NCI-H1694 (cell line): Measurements from ENCODE around the gene PLXDC1.
A peak's percentile ranks its signal among the peaks of the same experiment; 100 is the strongest.

Experiments
- DNase-seq: peaks from one replicate; lab custom pipeline; 2025; lab: John Stamatoyannopoulos, UW

PLXDC1 gene

DNA sequence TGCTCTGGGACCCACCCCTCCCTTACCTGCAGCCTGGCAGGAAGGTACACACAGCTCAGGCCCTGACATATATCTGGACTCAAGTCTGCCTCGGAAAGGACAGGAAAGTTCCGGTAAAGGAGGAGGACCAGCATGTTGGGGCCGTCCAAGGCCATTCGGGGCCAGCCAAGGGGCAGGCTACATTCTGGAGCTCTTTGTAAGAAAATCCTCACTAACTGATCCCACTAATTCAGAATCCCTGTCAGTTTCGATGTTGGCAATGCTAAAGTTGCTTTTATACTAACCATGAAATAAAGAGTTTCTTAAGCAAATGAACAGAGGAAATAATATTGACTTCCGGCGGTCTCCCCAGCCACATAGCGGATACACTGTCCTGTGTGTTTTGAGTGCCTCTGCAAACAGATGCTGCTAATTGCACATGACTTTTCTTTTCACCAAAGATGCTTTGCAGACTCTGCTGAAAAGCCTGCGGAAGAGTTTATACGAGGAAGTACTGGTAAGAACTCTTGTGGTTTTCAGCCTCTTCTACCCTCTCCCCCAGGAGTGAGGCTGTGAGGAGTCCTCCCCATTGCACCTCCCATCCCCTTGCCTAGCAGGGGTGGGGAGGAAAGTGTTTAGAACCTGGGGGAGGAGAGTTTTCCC, 54.8 kb downstream of the PLXDC1 start:
- DNase-seq: no peak

- no peak for DNase-seq
These were observed 56.1 kb downstream of the PLXDC1 start for GRCh38 chr17:39095309-39095686.

DNA sequence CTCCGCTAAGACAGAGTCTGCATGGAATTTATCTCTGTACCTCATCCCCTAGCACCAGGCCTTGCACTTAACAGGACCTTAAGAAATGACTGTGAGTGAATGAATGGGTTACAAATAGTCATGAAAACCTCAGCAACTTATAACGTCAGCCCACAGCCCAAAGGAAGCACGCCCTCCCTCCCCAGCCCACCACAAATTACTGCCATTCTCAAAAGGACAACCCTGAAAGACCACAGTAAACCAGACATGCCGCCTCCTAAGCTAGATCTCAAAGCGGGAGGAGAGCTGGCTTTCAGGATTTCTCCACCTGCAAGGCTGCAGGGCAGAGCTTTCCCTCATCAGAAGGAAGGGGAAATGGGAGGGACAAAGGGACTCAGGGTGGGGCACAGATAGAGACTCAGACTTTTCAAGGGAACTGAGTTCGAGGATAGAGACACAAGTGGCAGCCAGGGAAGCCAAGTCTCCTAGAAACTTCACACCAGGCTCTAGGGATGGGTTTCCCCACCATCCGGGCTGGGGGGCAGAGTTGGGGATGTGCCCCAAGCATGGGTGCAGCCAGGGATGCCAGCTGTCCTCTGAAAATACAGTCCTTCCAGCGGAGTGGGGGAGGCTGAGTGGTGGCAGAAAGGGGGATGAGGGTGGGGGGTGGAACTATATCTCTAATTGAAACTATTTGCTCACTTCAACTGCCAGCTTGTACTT, 56.7 kb downstream of the PLXDC1 start:
- DNase-seq: no peak

GRCh38 chr17:39092692-39093230, 58.7 kb downstream of the PLXDC1 start:
- DNase-seq: no peak

DNA sequence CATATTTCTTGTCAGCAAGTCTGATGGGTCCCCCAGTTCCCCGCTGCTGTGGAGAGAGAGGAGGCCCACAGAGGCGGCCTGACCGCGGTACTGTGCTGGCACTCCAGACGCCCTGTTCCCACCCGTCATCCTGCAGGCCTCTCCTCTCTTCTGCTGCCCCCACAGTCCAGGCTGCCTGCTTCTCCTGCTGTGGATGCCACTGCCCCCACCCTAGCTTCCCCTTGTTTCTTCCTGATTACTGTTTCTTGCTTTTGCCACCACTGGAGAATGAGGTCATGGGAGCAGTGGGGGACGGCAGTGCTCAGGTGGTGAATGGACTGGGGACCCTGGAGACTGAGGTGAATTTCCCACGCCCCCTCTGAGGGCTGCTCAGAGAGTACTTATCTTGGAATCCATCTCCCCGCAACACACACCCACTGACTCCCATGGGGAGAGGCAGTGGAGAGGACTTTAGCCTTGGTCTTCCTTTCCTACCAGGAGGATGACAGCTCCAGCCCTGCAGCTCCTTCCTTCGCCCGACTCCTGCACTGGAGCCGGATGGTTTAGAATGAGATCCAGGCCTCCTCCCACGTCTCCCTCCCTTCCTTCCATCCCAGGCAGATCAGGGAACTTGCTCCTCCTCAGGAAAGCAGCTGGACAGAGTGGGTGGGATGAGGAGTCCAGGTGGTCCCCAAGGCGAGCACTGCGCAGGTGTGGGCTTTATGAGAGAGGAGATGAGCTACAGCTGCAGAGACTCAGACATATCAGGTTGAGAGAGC, 60.4 kb downstream of the PLXDC1 start:
- DNase-seq: no peak

DNA sequence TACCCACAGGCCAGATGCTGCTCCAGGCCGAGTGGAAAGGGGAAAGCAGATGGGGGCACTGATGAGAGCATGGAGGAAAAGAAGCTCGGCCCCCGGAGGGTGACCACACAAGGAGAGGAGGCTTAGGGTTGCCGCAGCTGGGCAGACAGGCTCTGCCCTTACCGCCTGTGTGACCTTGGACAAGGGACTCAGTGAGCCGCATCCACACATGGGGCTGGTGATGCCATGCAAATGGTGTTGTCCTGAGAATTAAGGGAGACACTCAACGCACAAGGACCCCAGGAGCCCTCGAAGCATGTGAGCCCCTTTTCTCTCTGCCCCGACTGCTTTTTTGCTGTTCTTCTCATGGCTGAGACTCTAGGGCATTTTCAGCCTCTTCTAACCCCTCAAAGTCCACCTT, 61.0 kb downstream of the PLXDC1 start:
- no peak for DNase-seq

DNA sequence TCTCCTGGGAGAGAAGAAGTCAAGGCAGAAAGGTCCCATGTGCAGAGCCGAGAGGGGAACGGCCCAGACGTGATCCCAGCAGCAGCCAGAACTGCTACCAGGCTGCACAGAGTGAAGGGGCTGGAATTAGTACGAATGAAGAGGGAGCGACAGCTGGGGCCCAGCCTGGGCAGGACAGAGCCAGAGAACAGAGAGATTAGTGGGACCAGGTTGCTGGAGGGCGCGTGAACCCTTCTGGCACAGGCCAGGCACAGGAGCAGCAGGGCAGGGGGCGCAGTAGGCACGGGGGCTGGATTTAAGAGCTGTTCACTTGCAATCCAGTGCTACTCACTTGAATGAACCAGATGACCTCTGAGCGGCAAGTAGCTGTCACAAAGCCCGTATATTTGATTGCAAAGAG, 66.9 kb downstream of the PLXDC1 start:
- no peak for DNase-seq

- DNase-seq: no peak
These were observed 68.2 kb downstream of the PLXDC1 start for GRCh38 chr17:39083270-39083669.

- no peak for DNase-seq
These were observed 69.0 kb downstream of the PLXDC1 start for GRCh38 chr17:39082482-39082881.

- DNase-seq: no peak
These were observed 69.6 kb downstream of the PLXDC1 start for GRCh38 chr17:39081851-39082250.

GRCh38 chr17:39080421-39081078, 70.9 kb downstream of the PLXDC1 start:
- DNase-seq: peak; percentile 24

- no peak for DNase-seq
These were observed 71.6 kb downstream of the PLXDC1 start for GRCh38 chr17:39079836-39080235.

GRCh38 chr17:39077866-39078265, 73.6 kb downstream of the PLXDC1 start:
- DNase-seq: no peak

- DNase-seq: no peak
These were observed 74.2 kb downstream of the PLXDC1 start for GRCh38 chr17:39077252-39077651.

DNA sequence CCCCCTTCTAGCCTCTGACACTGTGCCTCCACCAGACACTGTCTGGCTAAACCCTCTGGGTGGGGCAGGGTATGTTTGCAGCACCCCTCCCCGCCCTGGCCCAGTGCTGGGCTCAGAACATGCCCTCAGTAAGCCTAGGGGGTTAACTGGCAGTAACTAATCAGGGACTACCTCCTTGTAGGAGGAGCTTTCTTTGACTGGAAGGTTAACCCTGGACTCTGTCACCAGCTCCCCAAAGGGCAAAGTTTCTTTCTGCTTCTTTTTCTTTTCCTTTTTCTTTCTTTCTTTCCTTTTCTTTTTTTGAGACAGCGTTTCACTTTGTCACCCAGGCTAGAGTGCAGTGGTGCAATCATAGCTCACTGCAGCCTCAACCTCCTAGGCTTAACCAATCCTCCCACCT, 76.8 kb downstream of the PLXDC1 start:
- DNase-seq: no peak

- no peak for DNase-seq
These were observed 77.5 kb downstream of the PLXDC1 start for GRCh38 chr17:39073916-39074315.

GRCh38 chr17:39073353-39073752, 78.1 kb downstream of the PLXDC1 start:
- no peak for DNase-seq

- DNase-seq: no peak
These were observed 79.9 kb downstream of the PLXDC1 start for GRCh38 chr17:39071573-39071972.

DNA sequence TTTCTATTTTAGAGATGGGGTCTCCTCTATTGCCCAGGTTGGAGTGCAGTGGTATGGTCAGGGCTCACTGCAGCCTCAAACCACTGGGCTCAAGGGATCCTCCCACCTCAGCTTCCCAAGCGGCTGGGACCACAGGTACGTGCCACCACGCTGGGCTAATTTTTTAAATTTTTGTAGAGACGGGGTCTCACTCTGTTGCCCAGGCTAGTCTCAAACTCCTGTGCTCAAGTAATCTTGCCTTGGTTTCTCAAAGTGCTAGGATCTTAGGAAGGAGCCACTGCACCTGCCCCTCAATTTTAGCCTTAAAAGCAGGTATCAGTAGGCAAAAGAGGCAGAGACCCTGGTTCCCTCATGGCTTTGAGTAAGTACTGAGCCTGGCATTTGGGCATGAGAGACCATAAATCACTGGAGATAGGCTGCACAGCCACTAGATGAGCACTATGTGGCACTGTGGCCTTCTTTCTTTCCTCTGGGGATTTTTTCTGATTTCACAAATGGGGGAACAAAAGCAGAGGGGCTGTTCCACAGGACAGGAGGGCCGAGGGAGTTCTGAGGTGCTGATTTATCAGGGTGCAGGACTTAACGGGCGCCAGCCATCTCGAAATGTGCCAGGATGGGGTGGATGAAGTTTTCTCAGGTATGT, 82.2 kb downstream of the PLXDC1 start:
- DNase-seq: peak; percentile 73

GRCh38 chr17:39064819-39065218, 86.6 kb downstream of the PLXDC1 start:
- DNase-seq: no peak

DNA sequence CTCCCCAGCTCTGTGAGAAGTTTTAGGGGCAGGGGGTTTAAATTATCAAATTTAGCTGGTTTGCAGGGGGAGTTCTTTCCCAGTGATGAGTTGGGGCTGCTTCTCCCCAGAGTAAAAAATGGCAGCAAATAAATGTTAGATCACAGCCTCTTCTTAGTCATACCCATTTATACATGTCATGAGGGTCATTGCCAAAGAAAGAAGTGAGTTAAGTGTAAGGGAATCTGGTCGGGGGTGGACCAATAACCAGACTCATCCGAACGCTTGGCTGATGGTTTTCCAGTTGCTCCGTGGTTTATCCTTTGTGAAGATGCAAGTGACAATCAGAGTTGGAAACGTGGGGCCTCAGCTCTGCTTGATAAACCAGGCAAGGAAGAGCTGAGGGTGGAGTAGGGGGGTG, 87.1 kb downstream of the PLXDC1 start:
- DNase-seq: no peak

- DNase-seq: no peak
These were observed 87.8 kb downstream of the PLXDC1 start for GRCh38 chr17:39063681-39064069.
